PC-3 (cell line): ENCODE measurements around the gene ZG16. TPM values are rescaled to one million over a fixed set of nuclear protein-coding genes. Genes with fewer than 3 reads are reported as not detected.

Experiments
- ATAC-seq: fragments of 200-7000 bp; cut with Tn5 transposase; 2 replicates; pipeline ENCODE4 v1.9.1; 2020; ENCODE audit warnings: mild to moderate bottlenecking, moderate library complexity
- BruUV-seq: library from RNA; stranded (reverse); fragments of 400-500 nt; replicated peaks from 2 replicates; lab custom pipeline; 2021; lab: Mats Ljungman, UMichigan
- CTCF ChIA-PET: fragments of 300-600 bp; sonication (Branson Sonifier 250); formaldehyde crosslinking; loops from one replicate; lab custom pipeline; 2022; ENCODE audit warnings: antibody characterized with exemption; lab: Charles Lee
- POLR2A ChIA-PET: fragments of 300-600 bp; sonication (Branson Sonifier 250); formaldehyde crosslinking; loops from one replicate; lab custom pipeline; 2022; ENCODE audit warnings: antibody characterized with exemption; ENCODE audit not compliant: unreplicated experiment; lab: Charles Lee
- DNase-seq: peaks from one replicate; pipeline ENCODE4 v3.0.0-alpha.2; 2015
- H2AFZ ChIP-seq: fragments of 300-600 bp; sonication (generic); 2 replicates; pipeline ENCODE4 v1.6.0; 2016; ENCODE audit warnings: antibody characterized with exemption, low read length
- H3F3A ChIP-seq: fragments of 300-600 bp; sonication (generic); one replicate; pipeline ENCODE4 v1.6.0; 2017; ENCODE audit warnings: antibody characterized with exemption, low read length, control low read depth, mild to moderate bottlenecking; ENCODE audit not compliant: unreplicated experiment
- H3K27ac ChIP-seq: fragments of 300-600 bp; sonication (generic); 2 replicates; pipeline ENCODE4 v1.5.1; 2016; ENCODE audit warnings: mild to moderate bottlenecking, low read length
- H3K27me3 ChIP-seq: fragments of 300-600 bp; sonication (generic); 2 replicates; pipeline ENCODE4 v1.6.1; 2016; ENCODE audit warnings: low read length, mixed read lengths
- H3K36me3 ChIP-seq: fragments of 300-600 bp; sonication (generic); 2 replicates; pipeline ENCODE4 v1.6.1; 2016; ENCODE audit warnings: low read depth, mixed run types, low read length, mixed read lengths
- H3K4me1 ChIP-seq: fragments of 300-600 bp; sonication (generic); 2 replicates; pipeline ENCODE4 v1.5.1; 2016; ENCODE audit warnings: low read length; ENCODE audit not compliant: insufficient read depth
- H3K4me2 ChIP-seq: fragments of 300-600 bp; sonication (generic); 2 replicates; pipeline ENCODE4 v1.6.0; 2016; ENCODE audit warnings: low read length
- H3K4me3 ChIP-seq: fragments of 300-600 bp; sonication (generic); 2 replicates; pipeline ENCODE4 v1.5.1; 2016; ENCODE audit warnings: mild to moderate bottlenecking, low read length, mixed read lengths
- H3K79me2 ChIP-seq: fragments of 300-600 bp; sonication (generic); 2 replicates; pipeline ENCODE4 v1.6.1; 2017; ENCODE audit warnings: low read length, mixed read lengths
- H3K9ac ChIP-seq: fragments of 300-600 bp; sonication (generic); 2 replicates; pipeline ENCODE4 v1.6.0; 2016; ENCODE audit warnings: mild to moderate bottlenecking, low read length
- H3K9me2 ChIP-seq: fragments of 300-600 bp; sonication (generic); replicated peaks from 2 replicates; pipeline ENCODE4 v1.6.1; 2016; ENCODE audit warnings: mixed run types, low read length, mixed read lengths
- H3K9me3 ChIP-seq: fragments of 300-600 bp; sonication (generic); 2 replicates; pipeline ENCODE4 v1.6.1; 2016; ENCODE audit warnings: low read length, mixed read lengths
- H4K20me1 ChIP-seq: fragments of 300-600 bp; sonication (generic); 2 replicates; pipeline ENCODE4 v1.6.1; 2016; ENCODE audit warnings: low read length, mixed read lengths
- EZH2 ChIP-seq: fragments of 300-600 bp; sonication (generic); IDR thresholded peaks from one replicate; pipeline ENCODE4 v1.6.1; 2017; ENCODE audit warnings: antibody characterized with exemption, mild to moderate bottlenecking, low read length; ENCODE audit not compliant: unreplicated experiment
- EZH2phosphoT487 ChIP-seq: fragments of 300-600 bp; sonication (generic); IDR thresholded peaks from 2 replicates; pipeline ENCODE4 v1.6.1; 2018; ENCODE audit warnings: mild to moderate bottlenecking, antibody characterized with exemption, low read length, borderline replicate concordance
- intact Hi-C: fragments of 100-400 bp; cut with micrococcal nuclease; formaldehyde crosslinking; loops from 2 replicates; pipeline ENCODE4 v1.9.0; 2023
- total RNA-seq: library from RNA; depleted of rRNA; stranded (reverse); fragments of >200 nt; gene quantifications from 2 replicates; pipeline ENCODE4 v1.2.3, GENCODE V29; 2014
- TF ChIP-seq, protein P1 (sequence below): fragments of 300-600 bp; sonication (generic); conservative IDR thresholded peaks from 2 replicates; pipeline ENCODE4 v1.5.1; 2017; ENCODE audit warnings: antibody characterized with exemption, low read depth, mild to moderate bottlenecking, low read length

The ZG16 gene
- total RNA-seq, 1 experiment from 2014 or later = not detected

DNA sequence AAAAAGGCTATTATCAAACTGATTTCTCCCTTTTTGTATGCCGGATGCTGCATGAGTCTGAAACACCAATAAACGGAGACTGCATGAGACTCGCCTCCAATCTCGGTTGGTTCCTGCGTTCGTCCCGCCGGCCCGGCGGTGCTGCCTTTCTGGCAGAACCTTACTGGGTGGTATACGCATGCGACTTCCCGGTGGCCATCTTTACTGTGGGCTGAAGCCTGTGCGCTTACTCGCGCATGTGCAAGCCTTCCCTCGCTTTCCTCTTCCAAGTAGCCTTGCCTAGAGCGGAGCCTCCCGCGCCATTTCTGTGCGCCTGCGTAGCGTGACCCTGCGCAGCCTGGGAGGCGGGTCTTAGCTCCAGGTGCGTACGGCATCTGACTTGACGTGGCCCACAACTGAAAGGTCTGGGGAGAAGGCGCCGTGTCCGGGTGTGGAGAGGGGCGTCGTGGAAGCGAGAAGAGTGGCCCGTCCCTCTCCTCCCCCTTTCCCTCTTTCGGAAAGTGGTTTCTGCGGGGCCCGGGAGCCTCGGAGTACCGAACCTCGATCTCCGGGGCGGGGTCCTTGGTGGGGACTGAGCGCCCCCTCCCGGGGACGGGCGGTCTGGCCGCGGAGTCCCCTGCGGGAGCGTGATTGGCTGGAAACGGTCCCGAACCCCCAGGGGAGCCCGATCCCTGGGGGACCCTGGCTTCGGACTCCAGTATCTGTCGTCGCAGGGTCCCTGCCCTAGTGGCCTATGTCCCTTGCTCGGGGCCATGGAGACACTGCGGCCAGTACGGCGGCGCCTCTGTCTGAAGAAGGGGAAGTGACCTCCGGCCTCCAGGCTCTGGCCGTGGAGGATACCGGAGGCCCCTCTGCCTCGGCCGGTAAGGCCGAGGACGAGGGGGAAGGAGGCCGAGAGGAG lies 38.0 kb downstream of the ZG16 start, which contains the start of gene PAGR1:
PAGR1 (plus strand) TSS at position 360 of the 901 bp plus-strand sequence; CDS start at position 734, 374 bp downstream.
- DNase-seq (peak; percentile 97), ATAC-seq (peak; percentile 57)
- Histone ChIP-seq H3K4me3 (peak within 1 kb of the TSS; percentile 95), H2AFZ (peak within 1 kb of the TSS; percentile 89), H3K36me3 (no peaks in the 10 kb centered on the region; the same call in none of the 2 replicates), H3K9ac (peak within 1 kb of the TSS; percentile 90), H3K27me3 (no peaks in the 10 kb centered on the region), H4K20me1 (no peaks in the 10 kb centered on the region), H3F3A (peaks cover 3% of the 10 kb centered on the region), H3K4me2 (peak within 1 kb of the TSS; percentile 96), H3K79me2 (peaks cover 32% of the 10 kb centered on the region), H3K9me2 (no peaks in the 10 kb centered on the region), H3K9me3 (no peaks in the 10 kb centered on the region), H3K4me1 (peaks cover 44% of the 10 kb centered on the region), H3K27ac (peak within 1 kb of the TSS; percentile 70)
- CTCF ChIA-PET = interaction anchor here (0.6 to 1.0 kb wide), 5 partner anchors 8 to 116 kb away, joined by 3 to 9 read pairs (median 5); partner anchors contain the start of genes KCTD13 and KIF22
- TSS peak; percentile 61 for BruUV-seq
- POLR2A ChIA-PET = interaction anchor here (0.7 kb wide), 1 partner anchor 13 kb away, joined by 4 read pairs; no protein-coding TSS in a partner anchor
- intact Hi-C loops = loop anchor here (5.0 kb wide), 2 partner anchors 46 to 206 kb away; partner anchors contain the start of genes C16orf92 and CDIPT
- TF ChIP-seq, protein P1, sequence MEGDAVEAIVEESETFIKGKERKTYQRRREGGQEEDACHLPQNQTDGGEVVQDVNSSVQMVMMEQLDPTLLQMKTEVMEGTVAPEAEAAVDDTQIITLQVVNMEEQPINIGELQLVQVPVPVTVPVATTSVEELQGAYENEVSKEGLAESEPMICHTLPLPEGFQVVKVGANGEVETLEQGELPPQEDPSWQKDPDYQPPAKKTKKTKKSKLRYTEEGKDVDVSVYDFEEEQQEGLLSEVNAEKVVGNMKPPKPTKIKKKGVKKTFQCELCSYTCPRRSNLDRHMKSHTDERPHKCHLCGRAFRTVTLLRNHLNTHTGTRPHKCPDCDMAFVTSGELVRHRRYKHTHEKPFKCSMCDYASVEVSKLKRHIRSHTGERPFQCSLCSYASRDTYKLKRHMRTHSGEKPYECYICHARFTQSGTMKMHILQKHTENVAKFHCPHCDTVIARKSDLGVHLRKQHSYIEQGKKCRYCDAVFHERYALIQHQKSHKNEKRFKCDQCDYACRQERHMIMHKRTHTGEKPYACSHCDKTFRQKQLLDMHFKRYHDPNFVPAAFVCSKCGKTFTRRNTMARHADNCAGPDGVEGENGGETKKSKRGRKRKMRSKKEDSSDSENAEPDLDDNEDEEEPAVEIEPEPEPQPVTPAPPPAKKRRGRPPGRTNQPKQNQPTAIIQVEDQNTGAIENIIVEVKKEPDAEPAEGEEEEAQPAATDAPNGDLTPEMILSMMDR = peak; percentile 73
- TF ChIP-seq EZH2 (no peak), EZH2phosphoT487 (no peak)

DNA sequence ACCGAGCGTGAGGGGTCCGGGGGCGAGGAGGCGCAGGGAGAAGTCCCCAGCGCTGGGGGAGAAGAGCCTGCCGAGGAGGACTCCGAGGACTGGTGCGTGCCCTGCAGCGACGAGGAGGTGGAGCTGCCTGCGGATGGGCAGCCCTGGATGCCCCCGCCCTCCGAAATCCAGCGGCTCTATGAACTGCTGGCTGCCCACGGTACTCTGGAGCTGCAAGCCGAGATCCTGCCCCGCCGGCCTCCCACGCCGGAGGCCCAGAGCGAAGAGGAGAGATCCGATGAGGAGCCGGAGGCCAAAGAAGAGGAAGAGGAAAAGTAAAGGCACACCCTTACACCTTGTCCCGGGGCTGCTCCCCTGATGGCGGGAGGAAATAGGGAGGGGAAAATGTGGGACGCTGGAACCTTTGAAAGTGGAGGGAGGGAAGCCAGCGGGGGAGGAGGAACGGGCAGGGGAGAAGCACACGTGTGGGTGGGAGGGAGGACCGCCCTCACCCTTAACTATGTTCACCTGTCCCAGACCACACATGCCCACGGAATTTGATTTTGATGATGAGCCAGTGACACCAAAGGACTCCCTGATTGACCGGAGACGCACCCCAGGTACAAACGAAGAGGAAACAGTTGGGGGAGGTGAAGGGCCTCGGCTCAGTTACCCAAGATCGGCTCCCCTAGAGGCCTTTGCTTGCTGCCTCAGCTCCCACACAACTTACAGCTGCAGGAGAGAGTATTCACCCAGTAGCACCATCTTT lies 38.8 kb downstream of the ZG16 start:
- H3F3A ChIP-seq = peaks cover 3% of the 10 kb centered on the region
- no TSS peak for BruUV-seq
- ChIA-PET CTCF (interaction anchor here (0.6 kb wide), 2 partner anchors 12 to 21 kb away, joined by 3 read pairs; no protein-coding TSS in a partner anchor), POLR2A (no interaction called here)
- peak overlapping the region; percentile 70 for H3K27ac ChIP-seq
- H3K36me3 ChIP-seq = no peaks in the 10 kb centered on the region; the same call in none of the 2 replicates
- H3K9me2 ChIP-seq = no peaks in the 10 kb centered on the region
- peak overlapping the region; percentile 90 for H3K9ac ChIP-seq
- no peaks in the 10 kb centered on the region for H3K27me3 ChIP-seq
- DNase-seq (peak; percentile 49), ATAC-seq (peak; percentile 21)
- H4K20me1 ChIP-seq = no peaks in the 10 kb centered on the region
- TF ChIP-seq, protein P1 = no peak
- TF ChIP-seq EZH2phosphoT487 = no peak
- TF ChIP-seq EZH2 = no peak
- H3K9me3 ChIP-seq = no peaks in the 10 kb centered on the region
- peak overlapping the region; percentile 89 for H2AFZ ChIP-seq
- H3K4me2 ChIP-seq = peak overlapping the region; percentile 96
- H3K4me1 ChIP-seq = peaks cover 47% of the 10 kb centered on the region
- peaks cover 32% of the 10 kb centered on the region for H3K79me2 ChIP-seq
- H3K4me3 ChIP-seq = peak overlapping the region; percentile 95
- intact Hi-C loops = loop anchor here (5.0 kb wide), 2 partner anchors 45 to 205 kb away; partner anchors contain the start of genes C16orf92 and CDIPT
